ENCODE measurements around the gene PHF20. TPM values are rescaled to one million over a fixed set of nuclear protein-coding genes. Genes with fewer than 3 reads are reported as not detected.

PHF20 gene
- polyA plus RNA-seq, 1 donor from 2014 or later = 49.2 TPM

DNA sequence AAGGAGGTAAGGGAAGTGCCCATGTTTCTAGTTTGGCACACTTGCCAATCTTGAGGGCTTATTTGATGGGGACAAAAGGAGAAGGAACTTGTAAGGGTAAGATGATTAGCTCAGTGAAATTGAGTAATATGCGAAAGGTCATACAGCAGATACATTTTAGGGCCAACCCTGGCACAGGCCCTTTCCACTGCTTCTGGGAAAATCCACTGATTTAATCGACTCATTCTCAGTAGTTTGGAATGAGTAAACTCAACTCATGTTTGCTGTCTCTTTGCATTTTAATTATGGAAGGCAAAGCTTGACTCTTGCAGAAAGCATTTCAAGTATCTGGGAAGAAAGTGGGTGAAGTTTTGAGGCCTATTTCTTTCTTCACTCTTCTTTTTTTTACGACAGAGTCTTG is 20.0 kb downstream of the PHF20 start:
- H3K27me3 ChIP-seq (ENCODE audit: insufficient read depth, low read depth, low read length) = no peaks in the 10 kb centered on the region
- H3K9me2 ChIP-seq (ENCODE audit: insufficient read depth, low read length) = no peaks in the 10 kb centered on the region
- H4K20me1 ChIP-seq (ENCODE audit: insufficient read depth) = no peaks in the 10 kb centered on the region
- H3K27ac ChIP-seq (ENCODE audit: low read length) = no peak overlapping the region
- no peak for TF ChIP-seq RAD21 (conservative IDR thresholded peaks at IDR 0.05)
- TF ChIP-seq EZH2 (IDR thresholded peaks at IDR 0.05; ENCODE audit: borderline replicate concordance, insufficient read depth, low read length, poor library complexity, severe bottlenecking) = no peak
- no peak for TF ChIP-seq SMC3 (conservative IDR thresholded peaks at IDR 0.05; ENCODE audit: poor library complexity)
- no peak for TF ChIP-seq MXI1 (conservative IDR thresholded peaks at IDR 0.05; ENCODE audit: poor library complexity, severe bottlenecking)
- TF ChIP-seq TAF1 (IDR thresholded peaks at IDR 0.05; ENCODE audit: low read depth) = no peak
- TF ChIP-seq, protein P1, sequence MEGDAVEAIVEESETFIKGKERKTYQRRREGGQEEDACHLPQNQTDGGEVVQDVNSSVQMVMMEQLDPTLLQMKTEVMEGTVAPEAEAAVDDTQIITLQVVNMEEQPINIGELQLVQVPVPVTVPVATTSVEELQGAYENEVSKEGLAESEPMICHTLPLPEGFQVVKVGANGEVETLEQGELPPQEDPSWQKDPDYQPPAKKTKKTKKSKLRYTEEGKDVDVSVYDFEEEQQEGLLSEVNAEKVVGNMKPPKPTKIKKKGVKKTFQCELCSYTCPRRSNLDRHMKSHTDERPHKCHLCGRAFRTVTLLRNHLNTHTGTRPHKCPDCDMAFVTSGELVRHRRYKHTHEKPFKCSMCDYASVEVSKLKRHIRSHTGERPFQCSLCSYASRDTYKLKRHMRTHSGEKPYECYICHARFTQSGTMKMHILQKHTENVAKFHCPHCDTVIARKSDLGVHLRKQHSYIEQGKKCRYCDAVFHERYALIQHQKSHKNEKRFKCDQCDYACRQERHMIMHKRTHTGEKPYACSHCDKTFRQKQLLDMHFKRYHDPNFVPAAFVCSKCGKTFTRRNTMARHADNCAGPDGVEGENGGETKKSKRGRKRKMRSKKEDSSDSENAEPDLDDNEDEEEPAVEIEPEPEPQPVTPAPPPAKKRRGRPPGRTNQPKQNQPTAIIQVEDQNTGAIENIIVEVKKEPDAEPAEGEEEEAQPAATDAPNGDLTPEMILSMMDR (IDR thresholded peaks at IDR 0.05; ENCODE audit: poor library complexity, severe bottlenecking) = no peak
- TF ChIP-seq POLR2AphosphoS5 (IDR thresholded peaks at IDR 0.05) = no peak
- TF ChIP-seq, protein P2, sequence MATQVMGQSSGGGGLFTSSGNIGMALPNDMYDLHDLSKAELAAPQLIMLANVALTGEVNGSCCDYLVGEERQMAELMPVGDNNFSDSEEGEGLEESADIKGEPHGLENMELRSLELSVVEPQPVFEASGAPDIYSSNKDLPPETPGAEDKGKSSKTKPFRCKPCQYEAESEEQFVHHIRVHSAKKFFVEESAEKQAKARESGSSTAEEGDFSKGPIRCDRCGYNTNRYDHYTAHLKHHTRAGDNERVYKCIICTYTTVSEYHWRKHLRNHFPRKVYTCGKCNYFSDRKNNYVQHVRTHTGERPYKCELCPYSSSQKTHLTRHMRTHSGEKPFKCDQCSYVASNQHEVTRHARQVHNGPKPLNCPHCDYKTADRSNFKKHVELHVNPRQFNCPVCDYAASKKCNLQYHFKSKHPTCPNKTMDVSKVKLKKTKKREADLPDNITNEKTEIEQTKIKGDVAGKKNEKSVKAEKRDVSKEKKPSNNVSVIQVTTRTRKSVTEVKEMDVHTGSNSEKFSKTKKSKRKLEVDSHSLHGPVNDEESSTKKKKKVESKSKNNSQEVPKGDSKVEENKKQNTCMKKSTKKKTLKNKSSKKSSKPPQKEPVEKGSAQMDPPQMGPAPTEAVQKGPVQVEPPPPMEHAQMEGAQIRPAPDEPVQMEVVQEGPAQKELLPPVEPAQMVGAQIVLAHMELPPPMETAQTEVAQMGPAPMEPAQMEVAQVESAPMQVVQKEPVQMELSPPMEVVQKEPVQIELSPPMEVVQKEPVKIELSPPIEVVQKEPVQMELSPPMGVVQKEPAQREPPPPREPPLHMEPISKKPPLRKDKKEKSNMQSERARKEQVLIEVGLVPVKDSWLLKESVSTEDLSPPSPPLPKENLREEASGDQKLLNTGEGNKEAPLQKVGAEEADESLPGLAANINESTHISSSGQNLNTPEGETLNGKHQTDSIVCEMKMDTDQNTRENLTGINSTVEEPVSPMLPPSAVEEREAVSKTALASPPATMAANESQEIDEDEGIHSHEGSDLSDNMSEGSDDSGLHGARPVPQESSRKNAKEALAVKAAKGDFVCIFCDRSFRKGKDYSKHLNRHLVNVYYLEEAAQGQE (IDR thresholded peaks at IDR 0.05; ENCODE audit: borderline replicate concordance) = no peak
- TF ChIP-seq EP300 (conservative IDR thresholded peaks at IDR 0.05; ENCODE audit: poor library complexity, severe bottlenecking) = no peak
- H3K9me3 ChIP-seq (ENCODE audit: low read length) = no peaks in the 10 kb centered on the region
- peaks cover 15% of the 10 kb centered on the region for H3K79me2 ChIP-seq (replicated peaks; ENCODE audit: insufficient read depth, low read length)
- no peaks in the 10 kb centered on the region for H3K36me3 ChIP-seq (ENCODE audit: insufficient read depth, low read length)
- H3K4me3 ChIP-seq (ENCODE audit: low read length) = no peak overlapping the region
- no peak overlapping the region for H3K4me2 ChIP-seq (ENCODE audit: low read length)
- no peaks in the 10 kb centered on the region for H3F3A ChIP-seq (ENCODE audit: insufficient read depth, low read length, poor library complexity, severe bottlenecking)
- no peak overlapping the region for H2AFZ ChIP-seq (ENCODE audit: low read depth, low read length)
- H3K9ac ChIP-seq (ENCODE audit: low read length) = no peak overlapping the region

DNA sequence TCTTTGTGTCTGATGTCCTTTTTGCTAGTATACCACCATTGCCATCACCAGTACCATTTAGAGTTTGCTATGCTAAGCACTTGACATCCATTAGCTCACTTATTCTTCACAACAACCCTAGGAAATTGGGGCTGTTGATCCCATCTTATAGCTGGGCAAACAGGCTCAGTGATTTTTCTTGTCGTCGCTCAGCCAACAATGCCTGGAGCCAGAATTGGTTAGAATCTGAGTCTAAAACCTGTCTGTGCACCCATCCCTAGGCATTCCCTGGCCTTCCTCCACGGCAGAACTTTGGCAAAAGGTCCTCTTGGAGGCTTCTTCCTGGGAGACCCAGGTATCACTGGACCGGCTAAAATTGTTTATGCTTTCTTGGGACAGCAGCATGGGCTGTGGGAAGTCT is 20.9 kb downstream of the PHF20 start:
- TF ChIP-seq EZH2 (IDR thresholded peaks at IDR 0.05; ENCODE audit: borderline replicate concordance, insufficient read depth, low read length, poor library complexity, severe bottlenecking) (no peak), MXI1 (conservative IDR thresholded peaks at IDR 0.05; ENCODE audit: poor library complexity, severe bottlenecking) (no peak), RAD21 (conservative IDR thresholded peaks at IDR 0.05) (no peak), POLR2AphosphoS5 (IDR thresholded peaks at IDR 0.05) (no peak), SMC3 (conservative IDR thresholded peaks at IDR 0.05; ENCODE audit: poor library complexity) (no peak), TAF1 (IDR thresholded peaks at IDR 0.05; ENCODE audit: low read depth) (no peak), EP300 (conservative IDR thresholded peaks at IDR 0.05; ENCODE audit: poor library complexity, severe bottlenecking) (no peak)
- TF ChIP-seq, protein P2 (IDR thresholded peaks at IDR 0.05; ENCODE audit: borderline replicate concordance) = no peak
- TF ChIP-seq, protein P1 (IDR thresholded peaks at IDR 0.05; ENCODE audit: poor library complexity, severe bottlenecking) = no peak
- no peaks in the 10 kb centered on the region for H3F3A ChIP-seq (ENCODE audit: insufficient read depth, low read length, poor library complexity, severe bottlenecking)
- H3K9me3 ChIP-seq (ENCODE audit: low read length) = no peaks in the 10 kb centered on the region
- no peak overlapping the region for H3K27ac ChIP-seq (ENCODE audit: low read length)
- H3K36me3 ChIP-seq (ENCODE audit: insufficient read depth, low read length) = no peaks in the 10 kb centered on the region
- H3K4me2 ChIP-seq (ENCODE audit: low read length) = no peak overlapping the region
- H3K9me2 ChIP-seq (ENCODE audit: insufficient read depth, low read length) = no peaks in the 10 kb centered on the region
- no peak overlapping the region for H3K4me3 ChIP-seq (ENCODE audit: low read length)
- H3K9ac ChIP-seq (ENCODE audit: low read length) = no peak overlapping the region
- no peaks in the 10 kb centered on the region for H4K20me1 ChIP-seq (ENCODE audit: insufficient read depth)
- H2AFZ ChIP-seq (ENCODE audit: low read depth, low read length) = no peak overlapping the region
- H3K79me2 ChIP-seq (replicated peaks; ENCODE audit: insufficient read depth, low read length) = peaks cover 17% of the 10 kb centered on the region
- H3K27me3 ChIP-seq (ENCODE audit: insufficient read depth, low read depth, low read length) = no peaks in the 10 kb centered on the region
